Measurements from ENCODE around the gene BTAF1.

Gene BTAF1

DNA sequence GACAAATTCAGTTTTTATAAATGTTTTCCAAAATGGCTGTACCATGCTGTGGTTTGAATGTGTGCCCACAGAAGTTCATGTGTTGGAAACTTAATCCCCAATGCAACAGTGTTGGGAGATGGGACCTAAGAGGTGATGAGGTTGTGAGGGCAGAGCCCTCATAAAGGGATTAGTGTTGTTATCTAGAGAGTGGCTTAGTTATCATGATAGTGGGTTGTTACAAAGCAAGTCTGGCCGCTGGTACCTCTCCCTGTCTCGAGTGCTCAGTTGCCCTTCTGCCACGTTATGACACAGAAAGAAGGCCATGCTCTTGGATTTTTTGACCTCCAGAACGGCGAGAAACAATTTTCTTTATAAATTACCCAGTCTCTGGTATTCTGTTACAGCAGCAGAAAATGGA, 119.0 kb downstream of the BTAF1 start:
- no peaks in the 10 kb centered on the region for H3K9me3 ChIP-seq (ENCODE audit: insufficient read depth, low read length, severe bottlenecking)
- H3K9ac ChIP-seq (ENCODE audit: low read depth, low read length) = no peak overlapping the region
- no peak overlapping the region for H3K27ac ChIP-seq (ENCODE audit: low read length)
- TF ChIP-seq EZH2 (IDR thresholded peaks at IDR 0.05; ENCODE audit: borderline replicate concordance, low read depth, low read length, severe bottlenecking) = no peak
- TF ChIP-seq, protein P1, sequence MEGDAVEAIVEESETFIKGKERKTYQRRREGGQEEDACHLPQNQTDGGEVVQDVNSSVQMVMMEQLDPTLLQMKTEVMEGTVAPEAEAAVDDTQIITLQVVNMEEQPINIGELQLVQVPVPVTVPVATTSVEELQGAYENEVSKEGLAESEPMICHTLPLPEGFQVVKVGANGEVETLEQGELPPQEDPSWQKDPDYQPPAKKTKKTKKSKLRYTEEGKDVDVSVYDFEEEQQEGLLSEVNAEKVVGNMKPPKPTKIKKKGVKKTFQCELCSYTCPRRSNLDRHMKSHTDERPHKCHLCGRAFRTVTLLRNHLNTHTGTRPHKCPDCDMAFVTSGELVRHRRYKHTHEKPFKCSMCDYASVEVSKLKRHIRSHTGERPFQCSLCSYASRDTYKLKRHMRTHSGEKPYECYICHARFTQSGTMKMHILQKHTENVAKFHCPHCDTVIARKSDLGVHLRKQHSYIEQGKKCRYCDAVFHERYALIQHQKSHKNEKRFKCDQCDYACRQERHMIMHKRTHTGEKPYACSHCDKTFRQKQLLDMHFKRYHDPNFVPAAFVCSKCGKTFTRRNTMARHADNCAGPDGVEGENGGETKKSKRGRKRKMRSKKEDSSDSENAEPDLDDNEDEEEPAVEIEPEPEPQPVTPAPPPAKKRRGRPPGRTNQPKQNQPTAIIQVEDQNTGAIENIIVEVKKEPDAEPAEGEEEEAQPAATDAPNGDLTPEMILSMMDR (IDR thresholded peaks at IDR 0.05; ENCODE audit: borderline replicate concordance, extremely low read depth, low read length, poor library complexity, severe bottlenecking) = no peak
- no peaks in the 10 kb centered on the region for H3K27me3 ChIP-seq (ENCODE audit: insufficient read depth, low read length, poor library complexity)
- H3K79me2 ChIP-seq (ENCODE audit: insufficient read depth, low read length) = no peaks in the 10 kb centered on the region
- H2AFZ ChIP-seq (ENCODE audit: low read depth, low read length) = no peak overlapping the region
- no peak overlapping the region for H3K4me3 ChIP-seq (ENCODE audit: low read depth in 1 of 2, low read length in 2 of 2)
- no peaks in the 10 kb centered on the region for H4K20me1 ChIP-seq (ENCODE audit: insufficient read depth, low read length)
- no peaks in the 10 kb centered on the region for H3K36me3 ChIP-seq (ENCODE audit: insufficient read depth, low read length)
- H3K4me2 ChIP-seq (ENCODE audit: insufficient read depth, low read length) = no peak overlapping the region
- ATAC-seq (ENCODE audit: insufficient read depth, low read depth) = 0 out of 3 replicates have a peak, but pooled peaks have one; percentile 14
- no peak for DNase-seq
- H3K4me1 ChIP-seq (ENCODE audit: insufficient read depth, low read length) = no peaks in the 10 kb centered on the region

DNA sequence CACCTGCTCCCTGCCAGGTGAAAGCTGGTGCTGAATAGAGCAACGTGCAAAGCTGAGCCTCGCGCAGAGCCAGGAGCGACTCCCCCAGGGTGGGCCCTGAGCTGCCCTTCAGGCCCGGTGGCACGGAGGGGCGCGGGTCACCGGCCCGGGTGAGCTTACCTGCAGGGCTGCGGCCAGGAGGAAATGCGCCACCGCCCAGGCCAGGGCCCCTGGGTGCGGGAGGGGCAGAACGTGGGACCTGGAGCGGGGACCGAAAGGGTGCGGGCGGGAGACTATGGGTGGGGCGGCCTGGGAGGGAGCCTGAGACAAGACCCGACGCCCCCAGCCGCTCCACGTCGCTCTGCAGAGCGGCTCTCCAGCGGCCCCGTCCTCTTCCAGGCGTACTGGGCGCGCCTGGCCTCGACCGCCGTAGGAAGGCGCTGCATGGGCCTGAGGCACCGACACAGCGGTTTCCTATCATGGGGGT, 122.1 kb downstream of the BTAF1 start:
- H3K4me3 ChIP-seq (ENCODE audit: low read depth in 1 of 2, low read length in 2 of 2) = no peak overlapping the region
- H3K27me3 ChIP-seq (ENCODE audit: insufficient read depth, low read length, poor library complexity) = no peaks in the 10 kb centered on the region
- no peaks in the 10 kb centered on the region for H4K20me1 ChIP-seq (ENCODE audit: insufficient read depth, low read length)
- H3K4me2 ChIP-seq (ENCODE audit: insufficient read depth, low read length) = no peak overlapping the region
- ATAC-seq (ENCODE audit: insufficient read depth, low read depth) (no peak), DNase-seq (no peak)
- peaks cover 6% of the 10 kb centered on the region; the same call in 1 of the 2 replicates for H3K4me1 ChIP-seq (ENCODE audit: insufficient read depth, low read length)
- H3K36me3 ChIP-seq (ENCODE audit: insufficient read depth, low read length) = no peaks in the 10 kb centered on the region
- no peaks in the 10 kb centered on the region for H3K9me3 ChIP-seq (ENCODE audit: insufficient read depth, low read length, severe bottlenecking)
- no peak overlapping the region for H3K27ac ChIP-seq (ENCODE audit: low read length)
- H3K9ac ChIP-seq (ENCODE audit: low read depth, low read length) = no peak overlapping the region
- no peak for TF ChIP-seq EZH2 (IDR thresholded peaks at IDR 0.05; ENCODE audit: borderline replicate concordance, low read depth, low read length, severe bottlenecking)
- TF ChIP-seq, protein P1 (IDR thresholded peaks at IDR 0.05; ENCODE audit: borderline replicate concordance, extremely low read depth, low read length, poor library complexity, severe bottlenecking) = no peak
- no peaks in the 10 kb centered on the region for H3K79me2 ChIP-seq (ENCODE audit: insufficient read depth, low read length)
- no peak overlapping the region for H2AFZ ChIP-seq (ENCODE audit: low read depth, low read length)

DNA sequence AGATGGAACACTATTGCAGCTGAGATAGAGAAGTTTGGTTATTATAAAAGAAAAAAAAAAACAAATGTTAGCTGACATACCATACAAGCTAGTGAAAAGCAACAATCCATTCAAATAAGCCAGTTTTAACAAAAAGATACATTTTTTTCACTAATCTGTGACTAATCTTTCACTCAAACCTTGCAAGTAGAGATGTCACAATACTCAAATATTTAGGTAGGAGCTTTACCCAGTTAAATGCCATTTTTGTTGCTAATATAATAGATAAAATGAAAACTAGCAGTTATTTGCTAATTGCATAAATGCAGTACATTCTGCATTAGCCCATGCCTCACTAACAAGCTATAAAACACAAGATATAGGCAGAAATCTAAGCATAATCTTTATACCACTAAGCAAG, 123.6 kb downstream of the BTAF1 start:
- Histone ChIP-seq H3K4me2 (ENCODE audit: insufficient read depth, low read length) (no peak overlapping the region), H2AFZ (ENCODE audit: low read depth, low read length) (no peak overlapping the region), H3K4me1 (ENCODE audit: insufficient read depth, low read length) (peaks cover 6% of the 10 kb centered on the region; the same call in 1 of the 2 replicates), H4K20me1 (ENCODE audit: insufficient read depth, low read length) (no peaks in the 10 kb centered on the region), H3K27me3 (ENCODE audit: insufficient read depth, low read length, poor library complexity) (no peaks in the 10 kb centered on the region), H3K4me3 (ENCODE audit: low read depth in 1 of 2, low read length in 2 of 2) (no peak overlapping the region), H3K27ac (ENCODE audit: low read length) (no peak overlapping the region), H3K36me3 (ENCODE audit: insufficient read depth, low read length) (no peaks in the 10 kb centered on the region; the same call in 1 of the 2 replicates), H3K9me3 (ENCODE audit: insufficient read depth, low read length, severe bottlenecking) (no peaks in the 10 kb centered on the region), H3K79me2 (ENCODE audit: insufficient read depth, low read length) (no peaks in the 10 kb centered on the region), H3K9ac (ENCODE audit: low read depth, low read length) (no peak overlapping the region)
- TF ChIP-seq, protein P1 (IDR thresholded peaks at IDR 0.05; ENCODE audit: borderline replicate concordance, extremely low read depth, low read length, poor library complexity, severe bottlenecking) = no peak
- no peak for TF ChIP-seq EZH2 (IDR thresholded peaks at IDR 0.05; ENCODE audit: borderline replicate concordance, low read depth, low read length, severe bottlenecking)
- DNase-seq (no peak), ATAC-seq (ENCODE audit: insufficient read depth, low read depth) (no peak)
